Loucy (cell line): ENCODE results near the gene ABCA1.

Experiments used
- CTCF ChIP-seq: fragments of 200-600 bp; sonication (generic); conservative IDR thresholded peaks from 2 replicates; pipeline ENCODE4 v1.5.1; 2014; ENCODE audit warnings: mild to moderate bottlenecking, antibody characterized with exemption, low read length
- EZH2phosphoT487 ChIP-seq: fragments of 200-600 bp; IDR thresholded peaks from 2 replicates; pipeline ENCODE4 v1.6.1; 2018; ENCODE audit warnings: antibody characterized with exemption, mild to moderate bottlenecking, moderate library complexity, borderline replicate concordance

DNA sequence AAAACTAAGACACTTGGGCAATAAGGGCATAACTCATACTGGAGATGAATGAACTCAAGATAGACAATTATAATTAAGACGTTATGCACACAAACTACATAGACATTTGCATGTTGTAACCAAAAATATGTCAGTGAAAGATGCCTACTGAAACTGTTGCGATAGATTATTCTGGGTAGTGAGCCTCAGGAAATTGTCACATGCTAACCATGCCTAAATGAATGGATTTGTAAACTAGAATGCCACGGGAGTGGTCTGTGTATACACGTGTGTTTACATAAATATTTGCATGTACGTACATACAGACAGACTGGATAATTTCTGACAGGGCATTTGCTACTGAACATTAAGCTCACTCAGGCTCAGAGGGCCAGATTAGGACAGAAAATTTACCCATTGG is 162.8 kb downstream of the ABCA1 start:
- TF ChIP-seq CTCF (no peak), EZH2phosphoT487 (no peak)
